T-helper 1 cell treated with Interleukin-12 subunit alpha and Interleukin-12 subunit beta and Interleukin-4 antibody, amounts not matched to agents 30 ng/mL and 1 ng/mL, for 36 hours (primary cell): Measurements from ENCODE around the gene TNFRSF9. TPM values are rescaled to one million over a fixed set of nuclear protein-coding genes. Genes with fewer than 3 reads are reported as not detected.
"Not testable (repeated sequence)": the region's sequence is repeated elsewhere in the genome, so short reads cannot be mapped to it uniquely, and the experiment has no call there.

Source experiments
- intact Hi-C: fragments of 100-400 bp; cut with micrococcal nuclease; formaldehyde crosslinking; loops from one replicate; pipeline ENCODE4 v1.15.1; 2024
- total RNA-seq: library from RNA; stranded (reverse); gene quantifications from 2 replicates; pipeline ENCODE4 v1.2.3, GENCODE V29; 2022

TNFRSF9 gene
- total RNA-seq, 1 donor from 2014 or later = 13.9 TPM

DNA sequence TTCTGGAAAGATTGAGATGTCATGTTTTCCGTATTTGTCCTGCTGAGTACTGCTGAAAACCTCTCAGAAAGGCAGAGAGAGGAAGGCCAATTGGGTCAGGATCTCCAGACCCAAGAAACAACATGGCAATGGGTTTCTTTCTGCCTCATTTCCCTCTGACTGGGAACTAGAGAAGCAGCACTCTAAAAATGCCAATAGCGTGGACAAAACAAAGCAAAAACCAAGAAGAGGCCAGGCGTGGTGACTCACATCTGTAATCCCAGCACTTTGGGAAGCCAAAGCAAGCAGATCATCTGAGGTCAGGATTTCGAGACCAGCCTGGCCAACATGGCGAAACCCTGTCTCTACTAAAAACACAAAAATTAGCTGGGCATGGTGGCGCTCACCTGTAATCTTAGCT is 18.3 kb downstream of the TNFRSF9 start:
- intact Hi-C loops = no loop called here

DNA sequence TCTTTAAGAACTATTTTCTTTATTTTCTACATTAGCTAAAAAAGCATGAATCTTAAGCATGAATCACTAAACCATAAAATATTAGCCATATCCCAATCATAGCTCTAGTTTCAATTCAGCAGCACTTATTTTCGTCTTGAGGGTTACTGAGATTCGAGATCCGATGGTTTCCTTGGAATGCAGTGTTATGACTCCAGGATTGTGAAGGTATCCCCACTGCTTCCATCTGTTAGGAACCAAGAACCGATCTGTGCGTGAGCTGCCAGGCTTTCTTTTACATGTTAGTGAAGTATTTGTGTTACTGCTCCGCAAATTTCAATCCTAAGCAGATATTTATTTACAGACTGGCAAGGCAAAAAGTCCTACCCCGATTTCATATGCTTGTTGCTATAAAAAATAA is 18.8 kb downstream of the TNFRSF9 start:
- intact Hi-C loops = no loop called here

DNA sequence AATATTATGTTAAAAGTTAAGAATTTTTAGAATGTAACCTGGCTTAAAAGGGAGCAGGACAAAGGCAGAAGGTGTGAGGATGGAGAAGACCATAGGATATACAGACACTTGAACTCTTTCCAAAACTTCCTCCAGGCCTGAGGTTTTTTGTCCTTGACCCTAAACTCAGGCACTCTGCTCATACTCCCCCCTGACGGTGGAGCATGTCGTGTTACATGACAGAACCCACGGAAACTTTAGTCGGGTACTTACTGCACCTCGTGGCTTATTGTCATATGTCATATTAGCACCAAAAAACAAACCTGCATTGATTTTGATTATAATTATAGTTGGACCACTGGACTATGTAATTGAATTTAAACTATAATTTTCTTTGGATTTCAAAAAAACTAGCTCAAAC is 20.8 kb downstream of the TNFRSF9 start:
- intact Hi-C loops = loop anchor here (1.0 kb wide), 1 partner anchor 22 kb away; no protein-coding TSS in a partner anchor

DNA sequence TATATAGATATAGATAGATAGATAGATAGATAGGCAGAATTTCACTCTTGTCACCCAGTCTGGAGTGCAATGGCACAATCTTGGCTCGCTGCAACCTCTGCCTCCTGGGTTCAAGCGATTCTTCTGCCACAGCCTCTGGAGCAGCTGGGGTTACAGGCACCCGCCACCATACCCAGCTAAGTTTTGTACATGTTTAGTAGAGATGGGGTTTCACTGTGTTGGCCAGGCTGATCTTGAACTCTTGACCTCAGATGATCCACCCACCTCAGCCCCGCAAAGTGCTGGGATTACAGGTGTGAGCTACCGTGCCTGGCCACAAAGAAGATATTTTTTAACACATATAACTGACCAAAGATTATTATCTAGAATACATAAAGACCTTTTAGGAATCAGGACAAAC is 22.7 kb downstream of the TNFRSF9 start:
- intact Hi-C loops = not testable (repeated sequence)

DNA sequence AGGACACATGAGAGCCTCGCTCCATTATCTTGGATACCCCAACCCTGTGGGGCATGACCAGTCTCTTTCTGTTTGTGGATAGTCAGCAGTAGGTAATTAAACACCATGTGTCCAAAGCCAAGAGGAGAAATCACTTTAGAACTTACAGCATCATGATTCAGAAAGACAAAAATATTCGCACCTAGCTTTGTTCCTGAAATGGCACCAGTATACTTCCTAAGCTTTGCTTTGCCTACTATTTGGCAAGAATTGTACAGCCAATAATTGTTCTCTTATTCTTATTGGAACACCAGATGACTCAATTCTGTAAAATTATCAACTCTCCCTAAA is 24.2 kb downstream of the TNFRSF9 start:
- intact Hi-C loops = no loop called here

DNA sequence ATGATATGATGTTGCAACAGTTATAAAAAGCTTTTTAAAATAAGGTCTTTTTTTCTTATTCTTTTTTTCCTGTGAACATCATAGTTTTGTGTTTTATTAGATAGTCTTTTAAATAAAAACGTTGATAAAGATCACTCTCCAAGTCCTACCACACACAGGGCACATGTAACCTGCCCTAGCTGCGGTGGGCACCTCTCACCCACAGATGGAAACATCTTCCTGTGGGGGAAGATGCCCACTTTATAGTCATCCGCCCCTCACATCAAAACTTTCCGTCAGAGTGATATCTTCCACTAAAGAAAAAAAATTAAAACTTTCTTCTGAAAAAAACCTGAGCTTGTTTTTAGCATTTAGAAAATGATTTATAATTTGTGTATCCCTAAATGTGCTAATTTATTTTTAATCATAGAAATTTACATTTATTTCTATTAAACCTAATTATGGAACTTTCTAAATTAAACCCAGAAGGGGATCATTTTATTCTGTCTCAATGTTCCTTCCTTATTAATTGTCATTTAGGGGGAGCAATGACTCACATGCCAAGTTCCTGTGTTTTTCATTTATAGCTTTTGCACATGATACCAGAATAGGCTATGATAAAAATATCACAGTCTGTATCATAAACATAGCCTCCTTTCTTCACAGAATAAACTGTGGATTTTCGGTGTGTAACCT is 24.7 kb downstream of the TNFRSF9 start:
- intact Hi-C loops = no loop called here

DNA sequence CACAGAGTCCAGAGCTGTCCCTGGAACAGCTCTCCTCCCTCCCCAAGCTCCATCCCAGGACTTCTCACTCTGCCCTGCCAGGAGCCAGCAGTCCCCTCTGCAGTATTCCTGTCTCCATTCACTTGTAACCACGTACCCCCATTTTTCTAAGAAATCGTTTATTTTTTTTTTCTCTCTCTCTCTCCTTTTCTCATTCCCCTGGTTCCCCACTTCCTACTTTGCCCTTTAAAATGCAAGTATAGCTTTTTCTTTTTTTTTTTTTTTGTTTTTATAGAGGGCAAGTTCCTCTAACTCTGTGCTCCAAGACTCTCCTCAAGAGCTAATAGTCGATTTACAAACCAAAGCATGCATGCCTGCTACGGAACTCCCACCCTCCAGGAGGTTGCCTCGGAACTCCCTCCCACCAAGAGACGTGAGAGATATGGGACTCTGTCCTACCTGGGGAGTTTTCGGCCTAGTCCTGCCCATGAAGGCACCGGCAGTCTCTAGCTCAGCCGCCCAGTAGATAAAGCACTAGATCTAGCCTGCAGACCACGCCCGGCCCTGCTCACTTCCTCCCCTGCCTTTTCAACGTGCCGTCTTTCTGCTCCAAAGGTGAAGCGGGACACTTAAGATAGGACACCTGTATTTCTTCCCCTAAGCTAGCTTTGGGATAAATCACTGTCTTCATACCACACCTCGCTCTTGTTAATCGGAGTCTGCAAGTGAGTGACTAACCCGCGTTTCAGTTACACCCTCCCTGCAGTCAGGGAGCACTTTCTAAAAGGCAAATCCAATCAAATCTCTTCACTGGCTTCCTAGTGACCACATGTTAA is 27.7 kb downstream of the TNFRSF9 start:
- intact Hi-C loops = no loop called here

DNA sequence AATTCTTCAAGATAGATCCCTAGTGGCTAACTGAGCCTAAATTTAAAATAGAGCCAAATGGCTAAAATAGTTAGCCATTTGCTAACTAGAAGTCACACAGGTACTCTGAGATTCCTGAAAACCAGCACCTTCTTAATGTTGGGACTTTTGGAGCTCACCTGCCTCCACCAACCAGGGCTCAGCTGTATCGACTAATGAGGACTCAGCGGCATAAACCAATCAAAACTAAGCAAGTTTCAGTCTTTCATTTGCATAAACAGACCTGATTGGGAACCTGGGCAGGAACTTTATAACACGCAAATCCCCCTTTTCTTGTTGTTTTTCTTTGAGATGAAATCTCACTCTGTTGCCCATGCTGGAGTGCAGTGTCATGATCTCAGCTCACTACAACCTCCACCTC is 28.5 kb downstream of the TNFRSF9 start:
- intact Hi-C loops = no loop called here

DNA sequence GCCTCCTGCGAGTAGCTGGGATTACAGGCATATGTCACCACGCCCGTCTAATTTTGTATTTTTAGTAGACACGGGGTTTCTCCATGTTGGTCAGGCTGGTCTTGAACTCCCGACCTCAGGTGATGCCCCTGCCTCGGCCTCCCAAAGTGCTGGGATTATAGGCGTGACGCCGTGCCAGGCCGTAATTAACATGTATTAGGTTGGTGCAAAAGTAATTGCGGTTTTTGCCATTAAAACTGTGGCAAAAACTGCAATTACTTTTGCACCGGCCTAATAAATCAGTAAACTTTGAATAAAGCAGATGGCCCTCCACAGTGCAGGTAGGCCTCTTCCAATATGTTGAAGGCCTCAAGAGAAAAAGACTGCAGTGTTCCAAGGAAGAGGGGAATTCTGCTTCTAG is 35.4 kb downstream of the TNFRSF9 start:
- intact Hi-C loops = no loop called here

DNA sequence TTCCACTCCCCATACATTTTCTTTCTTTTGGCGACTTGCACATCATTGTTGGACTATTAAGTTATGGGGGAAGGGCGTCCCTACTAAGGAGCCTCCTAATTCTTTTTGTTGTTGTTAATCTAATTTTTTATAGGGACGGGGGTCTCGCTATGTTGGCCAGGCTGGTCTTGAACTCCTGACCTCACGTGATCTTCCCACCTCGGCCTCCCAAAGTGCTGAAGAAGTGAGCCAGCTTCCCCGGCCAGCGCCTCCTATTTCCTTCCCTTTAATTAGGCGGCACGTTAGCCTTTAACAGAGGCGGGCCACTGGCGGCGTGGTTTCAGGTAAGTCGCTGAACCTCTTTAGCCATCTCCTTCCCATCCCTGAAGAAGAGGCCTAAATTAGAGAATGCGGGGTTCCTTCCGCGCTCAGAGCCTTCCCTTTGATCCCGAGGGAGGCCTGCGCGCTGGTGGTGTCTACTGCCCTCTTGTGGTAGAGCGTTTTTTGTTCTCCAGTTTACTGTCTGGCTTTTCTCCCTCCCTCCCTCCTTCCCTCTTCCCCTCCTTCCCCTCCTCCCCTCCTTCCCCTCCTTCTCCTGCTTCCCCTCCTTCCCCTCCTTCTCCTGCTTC is 38.1 kb downstream of the TNFRSF9 start:
- intact Hi-C loops = loop anchor here (1.0 kb wide), 4 partner anchors 94 to 235 kb away; no protein-coding TSS in a partner anchor

DNA sequence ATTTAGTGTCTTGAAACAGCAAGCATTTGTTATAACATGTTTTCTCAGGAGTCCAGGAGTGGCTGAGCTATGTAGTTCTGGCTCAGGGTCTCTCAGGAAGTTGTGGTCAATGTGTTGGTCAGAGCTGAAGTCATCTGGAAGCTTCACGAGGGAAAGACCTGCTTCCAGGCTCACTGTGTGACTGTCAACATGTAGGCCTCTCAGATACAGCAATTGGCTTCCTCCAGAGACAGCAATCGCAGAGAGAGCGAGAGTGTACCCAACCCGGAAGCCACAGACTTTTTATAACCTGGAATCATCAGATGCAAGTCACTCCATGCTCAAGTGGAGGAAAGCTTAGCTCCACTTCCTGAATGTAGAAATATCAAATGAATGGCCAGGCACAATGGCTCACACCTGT is 40.9 kb downstream of the TNFRSF9 start:
- intact Hi-C loops = no loop called here

DNA sequence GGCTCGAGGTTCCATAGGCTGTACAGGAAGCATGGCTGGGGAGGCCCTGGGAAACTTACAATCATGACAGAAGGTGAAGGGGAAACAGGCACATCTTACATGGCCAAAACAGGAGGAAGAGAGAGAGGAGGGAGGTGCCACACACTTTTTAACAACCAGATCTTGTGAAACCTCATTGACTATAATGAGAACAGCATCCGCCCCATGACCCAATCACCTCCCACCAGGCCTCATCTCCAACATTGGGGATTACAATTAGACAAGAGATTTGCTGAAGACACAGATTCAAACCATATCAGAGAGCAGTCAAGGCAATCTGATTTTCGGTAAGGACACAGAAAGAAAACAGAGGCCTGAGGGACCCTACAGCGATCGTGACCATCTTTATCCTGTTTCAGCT is 41.7 kb downstream of the TNFRSF9 start:
- intact Hi-C loops = no loop called here

DNA sequence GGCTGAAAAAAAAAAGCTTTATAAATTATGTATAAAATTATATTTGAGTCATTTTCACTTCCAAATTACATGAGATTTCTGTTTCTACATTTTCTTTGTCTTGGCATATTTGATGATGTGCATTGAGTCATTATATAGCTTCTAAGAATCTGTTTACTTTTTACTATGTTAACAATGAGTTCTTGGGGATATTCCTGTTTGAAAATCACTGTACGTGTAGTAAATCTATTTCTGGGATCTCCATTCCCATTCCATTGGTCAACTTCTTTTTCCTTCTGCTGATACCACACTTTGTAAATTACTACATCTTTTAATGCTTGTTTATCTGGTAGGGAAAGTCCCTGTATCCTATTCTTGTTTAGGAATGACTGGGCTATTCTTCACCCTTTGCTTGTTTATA is 43.6 kb downstream of the TNFRSF9 start:
- intact Hi-C loops = no loop called here

DNA sequence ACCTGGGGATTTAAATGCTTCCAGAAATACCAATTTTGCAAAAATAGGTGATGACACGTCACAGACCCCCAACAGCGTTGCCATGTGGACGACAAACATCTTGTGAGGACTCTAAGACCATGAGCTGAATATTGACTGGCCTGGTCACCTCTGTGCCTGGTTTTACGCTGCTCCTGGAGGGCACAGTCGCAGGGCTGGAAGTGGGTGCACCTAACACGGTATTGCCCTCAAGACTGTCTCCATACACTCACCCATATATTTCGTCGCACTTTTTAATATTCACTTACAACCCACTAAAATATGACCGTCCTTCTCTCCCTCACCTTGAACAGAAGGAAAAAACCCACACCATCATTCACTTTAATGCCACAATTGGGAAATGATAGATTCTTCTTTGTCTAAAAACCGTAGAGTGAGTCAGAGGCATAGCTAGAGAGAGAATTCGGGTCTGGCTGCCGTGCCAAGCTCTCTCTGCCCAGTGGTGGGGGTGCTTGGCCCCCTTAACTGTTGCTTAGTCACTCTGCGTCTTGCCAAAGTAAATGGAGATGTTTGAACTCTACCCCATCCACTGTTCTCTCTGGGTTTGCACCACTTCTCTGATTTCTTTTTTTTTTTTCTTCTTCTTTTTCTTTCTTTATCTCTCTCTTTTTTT is 47.0 kb downstream of the TNFRSF9 start:
- intact Hi-C loops = no loop called here

DNA sequence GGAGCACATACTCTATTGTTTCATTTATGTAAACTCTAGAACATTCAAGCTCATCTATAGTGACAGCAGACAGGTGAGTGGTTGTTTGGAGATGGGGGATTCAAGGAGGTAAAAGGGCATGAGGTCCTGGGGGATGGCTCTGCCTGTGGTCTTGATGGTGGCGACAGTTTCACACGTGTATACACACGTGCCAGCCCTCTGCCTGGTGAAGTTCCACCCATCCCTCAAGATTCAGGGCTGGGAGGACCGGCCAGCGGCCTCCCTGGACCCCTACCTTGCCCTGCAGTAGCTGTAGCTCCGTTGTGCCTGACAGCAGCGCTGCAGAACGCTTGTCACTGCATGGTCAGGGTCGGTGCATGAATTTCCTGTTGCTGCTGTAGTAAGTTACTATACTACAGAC is 48.8 kb downstream of the TNFRSF9 start:
- intact Hi-C loops = no loop called here

DNA sequence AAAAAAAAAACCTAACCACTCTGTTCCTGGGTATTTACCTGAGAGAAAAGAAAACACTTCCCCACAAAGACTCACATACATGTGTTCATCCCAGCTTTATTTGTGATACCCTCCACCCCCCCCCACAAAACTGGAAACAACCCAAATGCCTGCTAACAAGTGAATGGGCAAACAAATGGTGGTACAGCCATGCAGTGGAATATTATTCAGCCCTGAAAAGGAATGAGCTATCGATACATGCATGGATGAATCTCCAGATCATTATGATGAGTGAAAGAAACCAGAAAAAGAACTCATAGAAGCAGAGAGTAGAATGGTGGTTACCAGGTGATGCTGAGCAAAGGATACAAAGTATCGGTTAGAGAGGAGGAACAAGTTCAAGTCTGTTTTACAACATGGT is 49.8 kb downstream of the TNFRSF9 start:
- intact Hi-C loops = no loop called here

DNA sequence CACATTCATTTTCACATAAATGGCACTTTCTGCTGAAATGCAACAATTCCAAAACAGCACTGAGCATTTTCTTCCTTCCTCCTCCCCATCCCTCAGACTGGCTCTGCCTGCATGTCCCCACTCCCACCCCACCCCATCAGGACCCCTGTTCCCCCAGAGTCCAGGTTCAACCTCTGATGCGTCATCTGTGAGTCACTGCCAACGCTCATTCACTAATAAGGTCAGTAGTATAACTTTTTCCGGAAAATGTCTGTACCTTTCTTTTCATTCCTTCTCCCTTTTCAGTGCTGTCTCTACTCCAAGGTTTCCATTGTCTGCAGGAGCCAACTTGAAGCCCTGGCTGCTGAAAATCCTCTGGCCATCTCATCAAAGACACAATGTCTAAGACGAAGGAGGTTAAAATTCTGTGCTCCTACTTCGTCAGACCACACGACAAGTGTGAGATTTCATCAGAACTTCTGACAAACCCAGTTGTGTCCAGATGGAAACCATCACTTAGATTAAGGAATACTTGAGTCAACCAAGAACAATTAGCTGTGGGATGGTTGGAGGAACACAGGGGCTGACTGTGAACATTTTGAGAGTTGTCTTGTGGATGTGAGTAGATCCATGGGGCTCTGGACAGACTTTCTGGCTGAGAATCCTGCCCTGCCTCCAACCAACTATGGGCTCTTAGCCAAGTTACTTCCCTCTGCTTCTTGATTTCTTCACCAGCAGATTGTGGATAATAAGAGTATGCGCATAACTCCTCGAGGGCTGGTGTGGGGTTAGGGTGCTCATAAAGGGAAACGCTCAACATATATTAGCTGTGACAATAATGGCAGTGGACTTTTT is 52.2 kb downstream of the TNFRSF9 start:
- intact Hi-C loops = no loop called here

DNA sequence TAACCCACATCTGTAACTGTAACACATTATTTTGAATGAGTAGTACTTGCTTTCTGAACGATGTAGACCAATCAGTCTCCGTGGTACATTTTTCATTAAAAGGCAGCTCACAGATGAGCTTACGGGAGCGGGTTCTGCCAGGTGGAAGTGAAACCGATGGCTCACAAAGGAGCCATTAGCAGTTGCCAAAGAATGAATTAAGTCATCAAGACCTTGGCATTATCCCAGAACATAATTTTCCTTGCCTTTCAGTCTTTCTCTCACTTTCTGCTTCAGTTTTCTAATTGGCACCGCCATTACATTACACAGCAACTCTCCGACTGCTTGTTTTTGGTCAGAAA is 54.3 kb downstream of the TNFRSF9 start:
- intact Hi-C loops = no loop called here

DNA sequence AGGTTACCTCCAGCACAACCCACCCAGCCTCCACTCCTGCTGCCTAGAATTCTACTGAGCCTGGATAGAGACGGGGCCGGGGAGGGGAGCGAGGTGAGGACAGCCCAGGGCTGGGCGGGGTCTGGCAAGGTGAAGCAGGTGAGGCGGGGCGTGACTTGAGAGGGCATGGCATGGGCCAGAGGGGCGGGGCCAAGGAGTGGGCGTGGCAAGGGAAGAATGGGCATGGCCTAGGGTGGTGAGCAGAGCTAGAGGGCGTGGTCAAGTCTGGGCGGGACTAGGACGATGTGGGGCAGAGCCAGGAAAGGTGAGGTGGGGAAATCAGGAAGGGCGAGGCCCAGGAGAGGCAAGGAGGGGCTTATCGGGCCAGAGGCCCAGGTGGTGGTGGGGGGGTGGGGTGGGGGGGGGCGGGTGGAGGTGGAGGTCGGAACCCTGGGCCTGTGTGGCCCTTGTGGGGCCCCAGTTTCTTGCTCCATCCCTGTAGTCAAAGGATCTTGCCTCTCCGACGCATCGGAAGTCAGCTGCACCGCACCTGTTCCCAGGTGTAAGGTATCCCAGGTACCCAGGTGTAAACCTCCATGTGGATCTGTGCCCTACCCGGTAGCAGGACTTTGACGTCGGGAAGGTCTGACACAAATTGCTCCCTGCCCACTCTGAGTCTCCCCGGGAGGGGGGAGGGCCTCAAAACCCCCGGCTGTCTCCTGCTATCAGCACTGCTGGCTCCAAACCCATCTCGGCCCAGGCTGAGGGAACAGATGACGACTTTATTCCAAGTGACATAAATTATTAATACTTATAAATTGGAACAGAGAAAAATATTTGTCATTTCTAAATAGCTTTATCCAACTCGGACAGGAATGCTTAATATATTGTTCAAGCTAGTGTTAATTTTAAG is 54.9 kb downstream of the TNFRSF9 start:
- intact Hi-C loops = no loop called here

DNA sequence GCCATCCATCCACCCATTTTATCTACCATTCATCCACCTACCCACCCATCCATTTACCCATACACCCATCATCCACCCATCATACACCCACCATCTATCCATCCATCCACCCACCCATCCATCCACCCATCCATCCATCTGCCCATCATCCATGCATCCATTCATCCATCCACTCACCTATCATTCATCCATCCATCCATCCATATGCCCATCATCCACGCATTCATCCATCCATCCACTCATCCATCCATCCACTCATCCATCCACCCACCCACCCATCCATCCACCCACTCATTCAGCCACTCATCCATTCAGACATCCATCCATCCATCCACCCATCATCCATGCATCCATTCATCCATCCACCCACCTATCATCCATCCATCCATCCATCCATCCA is 55.9 kb downstream of the TNFRSF9 start:
- intact Hi-C loops = no loop called here
